Stomach (tissue), 9 donors: ENCODE data around the gene KARS1. TPM values are rescaled to one million over a fixed set of nuclear protein-coding genes. Genes with fewer than 3 reads are reported as not detected.

Experiments
- DNase-seq, 2 donors: peaks; one replicate each; pipeline versions ENCODE4 v3.0.0 to v3.0.0-alpha.2; 2013 to 2019
- H3K27ac ChIP-seq, 5 donors: fragments of 200-600 bp in 4 of 5; sonication (generic) in 4 of 5; one replicate each; pipeline ENCODE4 v1.5.1; 2013 to 2019; ENCODE audit warnings: mild to moderate bottlenecking in 1 of 5, moderate library complexity in 1 of 5
- H3K27me3 ChIP-seq, 3 donors: fragments of 200-600 bp; sonication (generic); one replicate each; pipeline ENCODE4 v1.5.1; 2017 to 2019; ENCODE audit warnings: mixed run types in 1 of 3
- H3K36me3 ChIP-seq, 4 donors: fragments of 200-600 bp; sonication (generic); 1 replicate in 3 of 4; 2 replicates in 1 of 4; pipeline ENCODE4 v1.5.1; 2016 to 2019
- H3K4me1 ChIP-seq, 4 donors: fragments of 200-600 bp; sonication (generic); one replicate each; pipeline ENCODE4 v1.5.1; 2016 to 2019
- H3K4me3 ChIP-seq, 4 donors: fragments of 200-600 bp; sonication (generic) in 3 of 4; one replicate each; pipeline ENCODE4 v1.5.1; 2016 to 2019; ENCODE audit warnings: mild to moderate bottlenecking in 1 of 4
- H3K9me3 ChIP-seq, 4 donors: fragments of 200-600 bp; sonication (generic); one replicate each; pipeline ENCODE4 v1.5.1; 2016 to 2019
- CTCF ChIP-seq, 7 experiments: fragments of 450-650 bp in 4 of 7; fragments of 200-600 bp in 3 of 7; sonication (generic) in 3 of 7; IDR thresholded peaks; one replicate each; pipeline ENCODE4 v1.5.1; 2016 to 2019; ENCODE audit warnings: antibody characterized with exemption in 7 of 7, control low read depth in 2 of 7, mild to moderate bottlenecking in 1 of 7
- EP300 ChIP-seq: sonication (generic); formaldehyde crosslinking; IDR thresholded peaks from one replicate; pipeline ENCODE4 v1.6.1; 2017; ENCODE audit warnings: antibody characterized with exemption
- POLR2A ChIP-seq, 4 donors: fragments of 450-650 bp; IDR thresholded peaks; one replicate each; pipeline ENCODE4 v1.6.1; 2016; ENCODE audit warnings: antibody characterized with exemption in 4 of 4, control low read depth in 2 of 4, mild to moderate bottlenecking in 1 of 4, moderate library complexity in 1 of 4
- POLR2AphosphoS5 ChIP-seq, 3 donors: sonication (generic); formaldehyde crosslinking; IDR thresholded peaks; one replicate each; pipeline ENCODE4 v1.6.1; 2016; ENCODE audit warnings: antibody characterized with exemption in 3 of 3
- WGBS, 5 donors: extraction: QIAGEN DNeasy Blood & Tissue Kit in 3 of 5; methylation state at CpG; one replicate each; pipeline versions ENCODE4 v1.1.5 to v1.1.7; 2013 to 2018; 5-methylcytosine and 5-hydroxymethylcytosine counted together
- intact Hi-C: fragments of 100-400 bp; cut with DNase I; formaldehyde crosslinking; loops from one replicate; pipeline ENCODE4 v1.15.1; 2023; ENCODE audit warnings: low total_unique reads
- polyA plus RNA-seq, 3 donors: library from polyadenylated mRNA; stranded (reverse); fragments of 200-250 nt; gene quantifications; one replicate each; pipeline ENCODE4 v1.2.3, GENCODE V29; 2013
- total RNA-seq, 5 donors: library from RNA; depleted of rRNA; stranded (reverse); fragments of >200 nt; gene quantifications; one replicate each; pipeline versions ENCODE4 v1.1.0 to v1.2.3, GENCODE V29; 2014 to 2016
- donor health status: healthy with polysubstance abuse.
- donor health status: Bipolar disorder and iron deficiency.
- donor health status: healthy.

KARS1 gene
- total and polyA plus RNA-seq, 8 donors, result 81.2 to 196 (median 92.7) TPM

GRCh38 chr16:75627851-75628250, 19.6 kb downstream of the KARS1 start:
- Histone ChIP-seq H3K4me3 (no peak overlapping the region), H3K27ac (no peak overlapping the region), H3K27me3 (no peaks in the 10 kb centered on the region), H3K4me1 (peaks cover 0 to 5% (median 5%) of the 10 kb centered on the region in 4 donors), H3K9me3 (no peaks in the 10 kb centered on the region), H3K36me3 (peaks cover 63 to 76% (median 75%) of the 10 kb centered on the region in 4 donors)
- WGBS, 5 donors, result 54 to 66% (median 61%) methylated on average over 3 of the region's 3 CpGs
- intact Hi-C loops, result no loop called here
- no peak for DNase-seq
- TF ChIP-seq POLR2A (IDR thresholded peaks at IDR 0.05) (no peak), POLR2AphosphoS5 (IDR thresholded peaks at IDR 0.05) (no peak), EP300 (no peak), CTCF (IDR thresholded peaks at IDR 0.05) (no peak)

GRCh38 chr16:75626806-75627205, 20.7 kb downstream of the KARS1 start:
- no peaks in the 10 kb centered on the region for H3K9me3 ChIP-seq
- intact Hi-C loops, result no loop called here
- H3K27ac ChIP-seq, result no peak overlapping the region
- no peak overlapping the region for H3K4me3 ChIP-seq
- peaks cover 53 to 66% (median 65%) of the 10 kb centered on the region in 4 donors for H3K36me3 ChIP-seq
- no peaks in the 10 kb centered on the region for H3K27me3 ChIP-seq
- 88 to 97% (median 95%) methylated on average over 4 of the region's 4 CpGs for WGBS, 5 donors
- H3K4me1 ChIP-seq, result peaks cover 7 to 15% (median 13%) of the 10 kb centered on the region in 4 donors
- no peak for TF ChIP-seq POLR2A (IDR thresholded peaks at IDR 0.05)
- no peak for TF ChIP-seq CTCF (IDR thresholded peaks at IDR 0.05)
- DNase-seq, result no peak

DNA sequence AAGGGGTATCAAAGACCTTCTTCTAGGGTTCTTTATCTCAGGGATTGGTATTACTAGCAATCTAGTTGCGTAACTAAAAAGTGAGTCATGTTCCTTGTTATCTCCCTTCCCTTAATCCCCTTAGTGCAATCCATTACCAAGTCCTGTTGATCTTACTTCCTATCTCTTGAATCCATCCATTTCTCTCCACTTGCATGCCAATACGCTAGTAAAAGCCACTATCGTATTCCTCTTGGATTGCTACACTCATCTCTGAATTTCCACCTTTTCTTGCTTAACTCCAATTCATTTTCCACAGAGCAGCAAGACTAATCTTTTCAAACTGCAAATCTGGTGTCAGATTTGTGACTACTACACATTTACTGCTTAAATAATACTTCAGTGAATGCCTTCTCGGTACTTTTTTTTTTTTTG, 22.5 kb downstream of the KARS1 start:
- Histone ChIP-seq H3K4me1 (peaks cover 12 to 31% (median 24%) of the 10 kb centered on the region in 4 donors), H3K9me3 (no peaks in the 10 kb centered on the region), H3K27me3 (no peaks in the 10 kb centered on the region), H3K27ac (no peak overlapping the region), H3K36me3 (peaks cover 34 to 54% (median 52%) of the 10 kb centered on the region in 4 donors), H3K4me3 (no peak overlapping the region)
- no peak for DNase-seq
- TF ChIP-seq CTCF (IDR thresholded peaks at IDR 0.05), result no peak
- TF ChIP-seq POLR2AphosphoS5 (IDR thresholded peaks at IDR 0.05), result no peak
- TF ChIP-seq POLR2A (IDR thresholded peaks at IDR 0.05), result no peak
- TF ChIP-seq EP300, result no peak
- intact Hi-C loops, result no loop called here
- 60 to 82% (median 76%) methylated on average over 4 of the region's 4 CpGs for WGBS, 5 donors

- DNase-seq, result peak; percentile 99
- no peaks in the 10 kb centered on the region for H3K9me3 ChIP-seq
- peaks cover 15 to 54% (median 52%) of the 10 kb centered on the region in 4 donors for H3K36me3 ChIP-seq
- H3K27me3 ChIP-seq, result no peaks in the 10 kb centered on the region
- H3K27ac ChIP-seq, result peak within 1 kb of the TSS; percentile 87 to 98 (median 93)
- 0 to 1% (median 0%) methylated on average over 56 to 62 of the region's 62 CpGs for WGBS, 5 donors
- TF ChIP-seq POLR2AphosphoS5 (IDR thresholded peaks at IDR 0.05) (peak; percentile 96 to 97 (median 96)), CTCF (IDR thresholded peaks at IDR 0.05) (peak in 1 of 7 experiments; percentile 4), EP300 (no peak), POLR2A (IDR thresholded peaks at IDR 0.05) (peak in 1 of 4 donors; percentile 21)
- intact Hi-C loops, result no loop called here
- peak within 1 kb of the TSS; percentile 66 to 84 (median 72) for H3K4me3 ChIP-seq
- H3K4me1 ChIP-seq, result peaks cover 12 to 31% (median 24%) of the 10 kb centered on the region in 4 donors
Measured at GRCh38 chr16:75622761-75623605, 24.5 kb downstream of the KARS1 start, which contains the start of gene ADAT1. ADAT1 (minus strand) TSS chr16:75623281; CDS start chr16:75620799, 2,482 bp downstream.
